ENCODE results near the gene PDE10A.
"Not testable (repeated sequence)": the region's sequence is repeated elsewhere in the genome, so short reads cannot be mapped to it uniquely, and the experiment has no call there.

Gene PDE10A

GRCh38 chr6:165618891-165619290, 44.1 kb downstream of the PDE10A start:
- not testable (repeated sequence) for DNase-seq

DNA sequence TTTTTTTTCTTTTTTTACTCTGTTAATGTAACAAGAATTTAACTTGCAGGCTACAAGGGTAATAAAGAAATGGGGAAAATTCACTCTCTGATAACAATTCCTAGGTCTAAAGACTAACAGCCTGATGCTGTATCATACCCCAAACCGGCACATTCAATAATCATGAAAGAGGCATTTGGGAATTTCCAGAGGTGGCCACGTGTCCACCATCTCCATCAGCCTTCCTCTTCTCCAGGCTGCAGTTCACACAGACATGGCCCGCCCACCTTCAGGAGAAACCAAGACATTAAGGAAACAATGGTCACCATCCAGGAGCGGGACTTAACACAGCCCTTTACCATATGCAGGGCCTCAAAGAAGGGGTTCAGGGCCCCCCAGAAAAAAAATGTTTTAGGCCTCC, 44.8 kb downstream of the PDE10A start:
- no peak for DNase-seq

- DNase-seq, result no peak
Observed at GRCh38 chr6:165617528-165617927, 45.5 kb downstream of the PDE10A start.

- DNase-seq, result no peak
Observed at GRCh38 chr6:165616116-165616515, 46.9 kb downstream of the PDE10A start.

GRCh38 chr6:165615636-165616035, 47.4 kb downstream of the PDE10A start:
- no peak for DNase-seq

DNA sequence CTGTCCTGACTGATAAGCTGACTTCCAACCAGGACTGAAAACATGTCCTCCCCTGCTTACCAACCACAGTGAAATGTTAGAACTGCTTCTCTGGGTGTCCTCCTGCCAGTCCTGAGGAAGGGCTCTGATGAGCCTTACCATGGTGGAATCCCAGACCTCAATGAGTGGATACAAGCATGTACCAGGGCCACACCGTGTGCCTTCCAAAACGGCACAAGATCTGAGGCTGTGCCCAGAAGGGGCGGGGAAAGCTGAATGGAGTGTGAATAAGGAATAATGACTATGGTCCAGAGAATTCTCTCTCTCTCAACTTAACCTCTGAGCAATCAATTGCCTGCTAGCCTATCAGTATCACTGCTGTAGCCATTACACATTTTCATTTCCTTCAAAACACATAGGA, 51.7 kb downstream of the PDE10A start:
- no peak for DNase-seq

GRCh38 chr6:165608577-165608976, 54.5 kb downstream of the PDE10A start:
- not testable (repeated sequence) for DNase-seq

- no peak for DNase-seq
Observed at GRCh38 chr6:165606740-165607008, 56.4 kb downstream of the PDE10A start.

- no peak for DNase-seq
Observed at GRCh38 chr6:165605901-165606739, 56.9 kb downstream of the PDE10A start.

GRCh38 chr6:165605182-165605875, 57.7 kb downstream of the PDE10A start:
- no peak for DNase-seq

GRCh38 chr6:165602291-165602690, 60.8 kb downstream of the PDE10A start:
- no peak for DNase-seq

- DNase-seq, result no peak
Observed at GRCh38 chr6:165600606-165601005, 62.4 kb downstream of the PDE10A start.

GRCh38 chr6:165599596-165600487, 63.2 kb downstream of the PDE10A start:
- DNase-seq, result no peak

GRCh38 chr6:165599121-165599520, 63.9 kb downstream of the PDE10A start:
- no peak for DNase-seq

DNA sequence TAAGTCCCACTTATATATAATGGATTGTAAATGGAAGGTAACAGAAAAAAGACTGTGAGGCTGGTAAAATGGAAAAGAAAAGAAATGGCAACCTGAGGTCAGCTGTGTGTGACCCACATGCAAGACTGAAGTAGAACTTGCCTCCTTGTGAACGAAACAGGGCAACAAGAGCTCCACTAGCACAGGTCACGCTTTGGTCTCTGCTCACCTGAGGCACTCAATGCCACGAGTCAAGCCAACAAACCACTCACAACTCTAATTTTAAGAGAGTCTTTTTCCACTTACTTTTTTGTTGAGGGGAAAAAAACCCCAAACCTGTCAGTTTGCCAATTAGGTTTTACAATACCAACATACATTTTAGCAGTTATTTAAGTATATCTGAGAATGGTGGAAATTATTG, 65.2 kb downstream of the PDE10A start:
- no peak for DNase-seq

- no peak for DNase-seq
Observed at GRCh38 chr6:165594584-165595333, 68.3 kb downstream of the PDE10A start.

GRCh38 chr6:165592947-165593346, 70.1 kb downstream of the PDE10A start:
- DNase-seq, result not testable (repeated sequence)

GRCh38 chr6:165588515-165588914, 74.5 kb downstream of the PDE10A start:
- no peak for DNase-seq

DNA sequence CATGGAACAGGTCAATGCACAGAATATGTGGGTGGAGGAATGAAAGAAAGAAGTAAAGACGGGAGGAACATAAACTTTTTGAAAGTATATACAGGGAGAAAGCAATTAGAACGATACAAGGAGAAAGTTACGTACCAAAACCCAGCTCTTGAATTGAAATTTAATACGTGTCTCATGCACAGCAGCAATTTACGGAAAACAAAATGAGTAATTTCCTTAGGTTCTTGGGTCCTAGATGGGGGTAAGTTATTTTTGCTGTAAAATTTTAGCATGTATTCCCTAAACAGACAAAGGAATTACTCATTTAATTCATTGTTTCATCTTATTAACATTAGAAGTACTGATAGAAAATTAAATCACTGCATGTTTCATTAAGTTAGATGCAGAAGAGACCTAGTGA, 75.8 kb downstream of the PDE10A start:
- no peak for DNase-seq

GRCh38 chr6:165586706-165587105, 76.3 kb downstream of the PDE10A start:
- DNase-seq, result no peak

DNA sequence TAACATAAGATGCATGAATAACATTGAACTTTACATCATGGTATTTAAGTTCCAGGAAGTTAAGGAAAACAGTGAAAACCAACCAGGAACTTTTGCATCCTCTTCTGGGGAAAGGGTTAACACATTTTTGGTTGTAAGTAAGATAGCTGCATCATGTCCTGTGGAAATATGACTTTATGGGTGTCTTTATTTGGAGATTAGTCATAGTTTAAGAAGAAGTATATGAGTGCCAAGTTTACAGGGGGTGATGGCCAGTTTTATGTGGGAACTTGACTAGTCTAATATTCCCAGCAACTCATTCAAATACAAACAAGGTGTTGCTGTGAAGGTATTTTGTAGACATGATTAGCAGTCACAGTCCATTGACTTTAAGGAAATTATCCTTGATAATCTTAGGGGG, 78.0 kb downstream of the PDE10A start:
- DNase-seq, result no peak

DNA sequence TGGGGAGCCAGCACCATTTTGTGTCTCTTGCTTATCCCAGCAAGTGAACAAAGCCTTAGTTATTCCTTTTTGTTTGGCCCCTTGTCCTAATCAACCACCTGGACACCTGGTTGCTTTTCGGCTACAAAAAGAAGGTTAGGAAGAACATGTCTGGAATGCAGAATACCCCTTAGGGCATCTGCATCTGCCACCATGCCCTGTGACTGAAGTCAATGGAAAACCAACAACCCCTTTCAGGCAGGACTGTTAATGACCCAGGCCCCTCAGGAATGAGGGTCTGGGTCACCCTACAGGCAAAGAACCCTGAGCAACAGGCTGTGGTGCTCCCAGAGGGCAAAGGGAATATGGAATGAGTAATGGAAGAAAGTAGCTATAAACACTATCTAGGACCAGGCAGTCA, 78.5 kb downstream of the PDE10A start:
- DNase-seq, result no peak

DNA sequence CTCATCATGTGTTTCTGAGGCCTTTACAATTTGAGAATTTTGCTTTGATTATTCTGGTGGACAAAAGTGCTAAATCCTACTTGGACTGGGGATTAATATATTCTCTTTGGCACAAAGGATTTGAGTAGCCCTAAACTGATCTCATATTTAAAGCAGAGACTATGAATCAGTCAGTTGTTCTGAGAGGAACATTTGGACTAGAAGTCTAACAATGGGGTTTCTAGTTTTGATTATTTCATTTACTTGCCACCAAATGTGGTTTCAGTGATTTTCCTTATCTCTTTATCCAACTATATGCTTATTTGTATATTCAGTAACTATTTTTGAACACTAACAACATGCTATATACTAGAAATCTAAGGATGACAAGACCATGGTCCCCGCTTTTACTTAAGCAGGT, 81.4 kb downstream of the PDE10A start:
- no peak for DNase-seq
